ENCODE measurements around the gene MAML3.

MAML3 gene

DNA sequence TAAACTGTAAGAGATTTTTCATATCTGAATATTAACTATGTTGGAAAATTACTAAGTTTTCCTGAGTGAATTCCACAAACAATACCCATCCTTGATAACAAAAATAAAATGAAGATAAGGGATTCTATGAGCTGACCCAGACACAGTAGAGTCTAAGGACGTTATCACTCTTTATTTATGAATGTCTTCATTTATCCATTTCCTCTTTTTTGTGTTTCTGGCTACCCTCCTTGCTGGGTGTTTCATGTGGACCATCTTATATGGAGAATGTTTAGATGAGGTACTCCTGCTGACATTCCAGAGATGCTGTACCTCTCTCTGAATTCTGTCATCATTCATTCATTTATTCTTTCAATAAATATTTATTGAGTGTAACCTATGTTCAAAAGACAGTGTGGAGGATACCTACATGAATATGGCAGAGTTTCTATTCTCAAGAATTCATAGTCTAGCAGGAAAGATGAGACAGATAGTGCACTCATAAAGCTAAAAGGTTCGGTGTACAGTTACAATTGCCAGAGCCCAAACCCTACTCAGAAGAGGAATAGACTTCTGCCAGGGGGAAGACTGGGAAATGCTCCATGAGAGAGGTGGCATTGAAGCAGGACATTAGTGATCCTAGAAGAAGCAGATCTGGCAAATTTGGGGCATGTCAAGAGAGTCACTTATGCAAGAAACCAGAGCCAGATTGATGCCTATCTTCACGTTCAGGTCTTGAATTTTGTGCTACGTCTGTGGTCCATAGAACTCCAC, 195.8 kb downstream of the MAML3 start:
- Histone ChIP-seq H3K9me3 (no peaks in the 10 kb centered on the region), H3K4me3 (ENCODE audit: low read depth in 1 of 2, low read length in 1 of 2) (no peak overlapping the region), H3K4me1 (ENCODE audit: control insufficient read depth in 1 of 2, insufficient read depth in 1 of 2, low read depth in 1 of 2, low read length in 1 of 2) (no peaks in the 10 kb centered on the region), H3K27ac (no peak overlapping the region), H3K27me3 (no peaks in the 10 kb centered on the region), H3K36me3 (no peaks in the 10 kb centered on the region)
- TF ChIP-seq, protein P1, sequence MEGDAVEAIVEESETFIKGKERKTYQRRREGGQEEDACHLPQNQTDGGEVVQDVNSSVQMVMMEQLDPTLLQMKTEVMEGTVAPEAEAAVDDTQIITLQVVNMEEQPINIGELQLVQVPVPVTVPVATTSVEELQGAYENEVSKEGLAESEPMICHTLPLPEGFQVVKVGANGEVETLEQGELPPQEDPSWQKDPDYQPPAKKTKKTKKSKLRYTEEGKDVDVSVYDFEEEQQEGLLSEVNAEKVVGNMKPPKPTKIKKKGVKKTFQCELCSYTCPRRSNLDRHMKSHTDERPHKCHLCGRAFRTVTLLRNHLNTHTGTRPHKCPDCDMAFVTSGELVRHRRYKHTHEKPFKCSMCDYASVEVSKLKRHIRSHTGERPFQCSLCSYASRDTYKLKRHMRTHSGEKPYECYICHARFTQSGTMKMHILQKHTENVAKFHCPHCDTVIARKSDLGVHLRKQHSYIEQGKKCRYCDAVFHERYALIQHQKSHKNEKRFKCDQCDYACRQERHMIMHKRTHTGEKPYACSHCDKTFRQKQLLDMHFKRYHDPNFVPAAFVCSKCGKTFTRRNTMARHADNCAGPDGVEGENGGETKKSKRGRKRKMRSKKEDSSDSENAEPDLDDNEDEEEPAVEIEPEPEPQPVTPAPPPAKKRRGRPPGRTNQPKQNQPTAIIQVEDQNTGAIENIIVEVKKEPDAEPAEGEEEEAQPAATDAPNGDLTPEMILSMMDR (IDR thresholded peaks at IDR 0.05), result no peak

DNA sequence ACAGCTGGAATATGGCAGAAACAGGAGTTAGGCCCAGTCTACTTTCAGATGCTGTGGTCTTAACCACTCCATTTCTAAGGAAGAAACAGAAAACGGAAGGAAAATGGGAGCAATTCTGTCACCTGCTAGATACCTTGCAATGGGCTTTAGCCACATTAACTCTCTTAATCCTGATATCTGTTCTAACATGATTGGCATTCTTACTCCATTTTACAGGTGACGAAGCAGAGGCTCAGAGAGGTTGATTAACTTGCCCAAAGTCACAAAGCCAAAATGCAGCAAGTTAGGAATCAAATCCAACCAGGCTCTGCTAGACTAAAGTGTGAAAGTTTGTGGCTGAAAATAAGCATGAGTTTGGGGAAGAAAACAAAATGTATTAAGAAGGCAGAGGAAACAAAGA, 196.9 kb downstream of the MAML3 start:
- Histone ChIP-seq H3K27ac (no peak overlapping the region), H3K27me3 (no peaks in the 10 kb centered on the region), H3K9me3 (no peaks in the 10 kb centered on the region), H3K4me3 (ENCODE audit: low read depth in 1 of 2, low read length in 1 of 2) (no peak overlapping the region), H3K4me1 (ENCODE audit: control insufficient read depth in 1 of 2, insufficient read depth in 1 of 2, low read depth in 1 of 2, low read length in 1 of 2) (no peaks in the 10 kb centered on the region), H3K36me3 (no peaks in the 10 kb centered on the region)
- TF ChIP-seq, protein P1 (IDR thresholded peaks at IDR 0.05), result no peak

DNA sequence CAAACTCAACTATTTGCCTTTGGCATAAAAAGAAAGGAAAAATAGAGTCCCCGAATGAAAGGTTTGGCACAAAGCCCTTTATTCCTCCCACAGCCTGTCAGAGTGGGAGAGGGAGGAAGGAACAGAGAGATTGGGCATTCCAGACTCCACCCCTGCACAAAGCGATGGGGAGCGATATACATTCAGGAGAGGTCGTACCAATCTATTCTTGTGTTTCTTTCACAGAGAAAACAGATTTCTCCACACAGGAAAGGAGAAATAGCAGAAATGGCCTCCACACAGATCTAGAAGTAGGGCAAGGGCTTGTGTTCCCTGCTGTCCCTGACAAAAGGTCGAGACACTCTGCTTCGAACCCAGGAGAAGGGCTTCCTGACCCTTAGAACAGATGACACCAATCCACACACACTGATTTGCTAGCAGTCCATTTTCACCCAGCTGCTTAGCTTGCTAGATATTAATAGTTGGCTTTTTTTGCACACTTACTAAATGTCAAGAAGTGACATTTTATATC, 197.4 kb downstream of the MAML3 start:
- TF ChIP-seq, protein P1 (IDR thresholded peaks at IDR 0.05), result no peak
- H3K4me1 ChIP-seq (ENCODE audit: control insufficient read depth in 1 of 2, insufficient read depth in 1 of 2, low read depth in 1 of 2, low read length in 1 of 2), result no peaks in the 10 kb centered on the region
- H3K27ac ChIP-seq, result no peak overlapping the region
- no peaks in the 10 kb centered on the region for H3K9me3 ChIP-seq
- H3K27me3 ChIP-seq, result no peaks in the 10 kb centered on the region
- no peaks in the 10 kb centered on the region for H3K36me3 ChIP-seq
- no peak overlapping the region for H3K4me3 ChIP-seq (ENCODE audit: low read depth in 1 of 2, low read length in 1 of 2)

DNA sequence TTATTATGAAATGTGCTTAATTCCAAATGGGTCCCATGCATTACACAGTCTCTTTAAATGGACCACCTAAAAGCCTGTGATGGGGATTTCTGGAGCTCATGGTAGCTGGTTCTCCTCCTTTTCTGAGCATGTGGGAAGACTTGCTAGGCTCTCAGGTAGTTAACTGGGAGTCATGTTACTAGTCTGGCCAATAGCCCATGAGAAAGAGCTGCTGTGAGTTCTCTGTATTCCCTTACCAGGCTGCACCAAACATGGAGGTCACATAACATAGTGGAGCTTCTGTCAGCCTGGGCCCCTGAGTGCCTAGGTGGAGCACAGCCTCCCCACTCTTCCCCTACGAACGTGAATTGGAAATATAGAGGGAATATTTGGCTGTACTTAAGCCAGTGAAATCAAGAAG, 198.4 kb downstream of the MAML3 start:
- TF ChIP-seq, protein P1 (IDR thresholded peaks at IDR 0.05), result no peak

DNA sequence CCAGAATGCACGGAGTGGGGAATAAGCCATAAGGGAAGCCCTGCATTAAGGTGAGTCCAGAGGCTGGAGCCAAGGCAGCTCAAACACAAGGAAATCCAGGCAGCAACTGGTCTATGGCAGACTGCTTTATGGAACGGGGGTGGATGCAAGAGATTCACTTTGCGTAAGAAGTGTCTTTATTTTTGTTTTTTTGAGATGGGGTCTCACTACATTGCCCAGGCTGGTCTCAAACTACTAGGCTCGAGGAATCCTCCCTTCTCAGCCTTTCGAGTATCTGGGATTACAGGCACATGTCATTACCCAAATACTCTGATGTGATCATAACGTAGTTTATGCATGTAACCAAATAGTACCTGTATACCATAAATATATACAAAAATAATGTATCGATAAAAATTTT, 199.5 kb downstream of the MAML3 start:
- Histone ChIP-seq H3K27me3 (no peaks in the 10 kb centered on the region), H3K27ac (no peak overlapping the region), H3K4me1 (ENCODE audit: control insufficient read depth in 1 of 2, insufficient read depth in 1 of 2, low read depth in 1 of 2, low read length in 1 of 2) (peaks cover 0 to 3% of the 10 kb centered on the region in 2 experiments), H3K4me3 (ENCODE audit: low read depth in 1 of 2, low read length in 1 of 2) (no peak overlapping the region), H3K9me3 (no peaks in the 10 kb centered on the region), H3K36me3 (no peaks in the 10 kb centered on the region)
- TF ChIP-seq, protein P1 (IDR thresholded peaks at IDR 0.05), result no peak

More for the DNA sequence above, 198.4 kb downstream of the MAML3 start:
- Histone ChIP-seq H3K27ac (no peak overlapping the region), H3K9me3 (no peaks in the 10 kb centered on the region), H3K27me3 (no peaks in the 10 kb centered on the region), H3K4me1 (ENCODE audit: control insufficient read depth in 1 of 2, insufficient read depth in 1 of 2, low read depth in 1 of 2, low read length in 1 of 2) (peaks cover 0 to 3% of the 10 kb centered on the region in 2 experiments), H3K36me3 (no peaks in the 10 kb centered on the region), H3K4me3 (ENCODE audit: low read depth in 1 of 2, low read length in 1 of 2) (no peak overlapping the region)
